GM21367 (cell line): ENCODE measurements around the gene DLST.
"Not testable (repeated sequence)": the region's sequence is repeated elsewhere in the genome, so short reads cannot be mapped to it uniquely, and the experiment has no call there.

Experiments used
- ATAC-seq: cut with Tn5 transposase; IDR thresholded peaks from one replicate; pipeline ENCODE4 v1.9.1; 2021; ENCODE audit not compliant: unreplicated experiment

Gene DLST

GRCh38 chr14:74915826-74916225 lies 34.1 kb downstream of the DLST start:
- ATAC-seq, result no peak

GRCh38 chr14:74917178-74917543 lies 35.4 kb downstream of the DLST start:
- ATAC-seq, result no peak

- ATAC-seq, result no peak
Observed at GRCh38 chr14:74917646-74918081, 35.9 kb downstream of the DLST start.

GRCh38 chr14:74918380-74918779 lies 36.7 kb downstream of the DLST start:
- no peak for ATAC-seq

- no peak for ATAC-seq
Observed at GRCh38 chr14:74919421-74920165, 37.9 kb downstream of the DLST start.

GRCh38 chr14:74920281-74920680 lies 38.6 kb downstream of the DLST start:
- no peak for ATAC-seq

- ATAC-seq, result no peak
Observed at GRCh38 chr14:74921053-74921620, 39.4 kb downstream of the DLST start.

- no peak for ATAC-seq
Observed at GRCh38 chr14:74921987-74922751, 40.5 kb downstream of the DLST start.

- ATAC-seq, result peak; percentile 86
Observed at GRCh38 chr14:74922752-74923401, 41.2 kb downstream of the DLST start, which contains the start of gene RPS6KL1. RPS6KL1 (minus strand) TSS chr14:74923260; CDS start chr14:74921541, 1,719 bp downstream.

GRCh38 chr14:74924061-74924460 lies 42.3 kb downstream of the DLST start:
- no peak for ATAC-seq

GRCh38 chr14:74927225-74927624 lies 45.5 kb downstream of the DLST start:
- ATAC-seq, result no peak

- no peak for ATAC-seq
Observed at GRCh38 chr14:74929242-74929641, 47.5 kb downstream of the DLST start.

- ATAC-seq, result not testable (repeated sequence)
Observed at GRCh38 chr14:74931744-74932143, 50.0 kb downstream of the DLST start.

- ATAC-seq, result no peak
Observed at GRCh38 chr14:74932401-74932901, 50.7 kb downstream of the DLST start.

GRCh38 chr14:74932936-74933335 lies 51.2 kb downstream of the DLST start:
- not testable (repeated sequence) for ATAC-seq

GRCh38 chr14:74934041-74934440 lies 52.3 kb downstream of the DLST start:
- ATAC-seq, result no peak

GRCh38 chr14:74934476-74935359 lies 53.0 kb downstream of the DLST start:
- ATAC-seq, result no peak

GRCh38 chr14:74935360-74935680 lies 53.6 kb downstream of the DLST start:
- no peak for ATAC-seq

- ATAC-seq, result no peak
Observed at GRCh38 chr14:74936151-74936550, 54.4 kb downstream of the DLST start.

- no peak for ATAC-seq
Observed at GRCh38 chr14:74936731-74937130, 55.0 kb downstream of the DLST start.
